ENCODE measurements around the gene MFSD1. TPM values are rescaled to one million over a fixed set of nuclear protein-coding genes. Genes with fewer than 3 reads are reported as not detected.

Gene MFSD1
- total and polyA plus RNA-seq, 2 of the 8 experiments (the other 6 are each of a cell fraction or from before 2014, with no cell fraction given) = 9.3 to 11.5 TPM

- Histone ChIP-seq H3K23ac (ENCODE audit: insufficient read length) (no peak overlapping the region), H3K4me2 (ENCODE audit: insufficient read depth in 1 of 2, low read depth in 2 of 2, low read length in 2 of 2) (no peak overlapping the region), H4K5ac (ENCODE audit: insufficient read length, low read depth, low read length) (no peak overlapping the region), H4K91ac (replicated peaks; ENCODE audit: insufficient read length, low read length) (no peak overlapping the region), H3K4ac (replicated peaks; ENCODE audit: insufficient read length, low read depth, low read length) (no peak overlapping the region), H3K14ac (ENCODE audit: insufficient read length) (no peak overlapping the region), H3K18ac (ENCODE audit: extremely low read depth, low read length) (no peak overlapping the region), H3K56ac (replicated peaks; ENCODE audit: insufficient read length, low read depth, low read length) (no peak overlapping the region), H2BK15ac (ENCODE audit: low read length) (no peak overlapping the region), H2AFZ (ENCODE audit: low read length) (no peak overlapping the region), H2BK20ac (ENCODE audit: low read length) (no peak overlapping the region), H4K20me1 (replicated peaks in 1 of 2; ENCODE audit: control insufficient read depth in 1 of 2, insufficient read depth in 2 of 2, low read length in 2 of 2) (no peaks in the 10 kb centered on the region), H2AK5ac (ENCODE audit: low read depth, low read length) (no peak overlapping the region), H3K27ac (ENCODE audit: low read depth, low read length) (no peak overlapping the region), H4K8ac (ENCODE audit: extremely low read depth, insufficient read depth, low read length) (no peak overlapping the region), H3K4me1 (replicated peaks in 1 of 4; ENCODE audit: control insufficient read depth in 3 of 4, insufficient read depth in 4 of 4, low read length in 3 of 4) (peaks cover 3 to 7% (median 7%) of the 10 kb centered on the region in 4 experiments; a peak in 4 of 7 replicates), H3K4me3 (ENCODE audit: extremely low read depth in 1 of 4, insufficient read depth in 2 of 4, low read depth in 3 of 4, low read length in 4 of 4) (no peak overlapping the region), H2BK5ac (ENCODE audit: low read depth, low read length) (no peak overlapping the region), H3K23me2 (ENCODE audit: low read depth, low read length) (no peaks in the 10 kb centered on the region), H3K79me2 (ENCODE audit: control insufficient read depth in 1 of 2, insufficient read depth in 2 of 2, low read length in 2 of 2) (no peaks in the 10 kb centered on the region), H3K27me3 (replicated peaks in 1 of 4; ENCODE audit: control insufficient read depth in 3 of 4, extremely low read depth in 1 of 4, insufficient read depth in 3 of 4, low read length in 3 of 4) (no peaks in the 10 kb centered on the region), H2BK12ac (ENCODE audit: low read depth, low read length) (no peak overlapping the region), H2BK120ac (replicated peaks; ENCODE audit: low read depth, low read length) (no peak overlapping the region), H3K9me3 (ENCODE audit: insufficient read depth in 2 of 2, low read depth in 1 of 2, low read length in 1 of 2) (no peaks in the 10 kb centered on the region), H3K79me1 (ENCODE audit: low read depth, low read length) (no peaks in the 10 kb centered on the region), H3K9ac (replicated peaks in 1 of 4; ENCODE audit: extremely low read depth in 1 of 4, low read depth in 3 of 4, low read length in 3 of 4) (no peak overlapping the region), H3K36me3 (ENCODE audit: control insufficient read depth in 2 of 4, insufficient read depth in 4 of 4, low read length in 3 of 4) (no peaks in the 10 kb centered on the region)
- POLR2A ChIA-PET (ENCODE audit: partially characterized antibody) = interaction anchor here (0.7 kb wide), 1 partner anchor 623 kb away, joined by 5 read pairs; no protein-coding TSS in a partner anchor
- DNase-seq (ENCODE audit: low read depth in 1 of 2, low spot score in 2 of 2) (no peak), FAIRE-seq (no peak)
- no peak for TF ChIP-seq BRCA1 (IDR thresholded peaks at IDR 0.05; ENCODE audit: low read depth, low read length)
- no peak for TF ChIP-seq TAF7 (optimal IDR thresholded peaks at IDR 0.05; ENCODE audit: borderline replicate concordance, low read depth, low read length)
- TF ChIP-seq RAD21 (IDR thresholded peaks at IDR 0.05 in 1 of 2, conservative IDR thresholded peaks at IDR 0.05 in 1 of 2; ENCODE audit: low read depth in 2 of 2, low read length in 2 of 2) = no peak
- TF ChIP-seq CHD2 (IDR thresholded peaks at IDR 0.05; ENCODE audit: low read length) = no peak
- TF ChIP-seq SUZ12 (IDR thresholded peaks at IDR 0.05; ENCODE audit: low read length) = no peak
- no peak for TF ChIP-seq JUND (IDR thresholded peaks at IDR 0.05; ENCODE audit: low read length)
- no peak for TF ChIP-seq SP2 (IDR thresholded peaks at IDR 0.05; ENCODE audit: low read length)
- TF ChIP-seq EP300 (IDR thresholded peaks at IDR 0.05; ENCODE audit: borderline replicate concordance in 1 of 2, low read depth in 2 of 2, low read length in 2 of 2) = no peak
- TF ChIP-seq KDM4A (IDR thresholded peaks at IDR 0.05; ENCODE audit: low read depth, low read length, severe bottlenecking) = no peak
- no peak for TF ChIP-seq RBBP5 (IDR thresholded peaks at IDR 0.05; ENCODE audit: borderline replicate concordance, low read depth, low read length)
- no peak for TF ChIP-seq JUN (IDR thresholded peaks at IDR 0.05; ENCODE audit: low read depth, low read length)
- no peak for TF ChIP-seq SIN3A (conservative IDR thresholded peaks at IDR 0.05 in 1 of 2, IDR thresholded peaks at IDR 0.05 in 1 of 2; ENCODE audit: low read depth in 1 of 2, low read length in 2 of 2)
- TF ChIP-seq EZH2 (IDR thresholded peaks at IDR 0.05; ENCODE audit: low read depth, low read length, severe bottlenecking) = no peak
- TF ChIP-seq CREB1 (IDR thresholded peaks at IDR 0.05) = no peak
- WGBS, 2 experiments (ENCODE audit: extremely low coverage in 1 of 2, insufficient coverage in 1 of 2, insufficient read length in 1 of 2, insufficient replicate concordance in 2 of 2, low coverage in 1 of 2, low lambda C conversion rate in 2 of 2, missing lambda C conversion rate in 1 of 2) = 80% methylated on average over 1 of the region's 1 CpG; no CpG with 5 or more reads in 1 of the 2 experiments
- CTCF ChIA-PET (ENCODE audit: partially characterized antibody) = interaction anchor here (0.6 to 1.5 kb wide), 6 partner anchors 17 to 1225 kb away, joined by 3 to 6 read pairs (median 4); no protein-coding TSS in a partner anchor
Observed at GRCh38 chr3:158771577-158771976, 30.3 kb upstream of the MFSD1 start.

Measured in H1 (cell line).